Parathyroid adenoma (tissue), 2 donors: ENCODE results near the gene ATP2C2.

Experiments used
- H2AFZ ChIP-seq: fragments of 300-600 bp; sonication (generic); one replicate; pipeline ENCODE4 v1.7.0; 2017; ENCODE audit warnings: antibody characterized with exemption, mild to moderate bottlenecking
- H3K27ac ChIP-seq: fragments of 300-600 bp; sonication (generic); one replicate; pipeline ENCODE4 v1.7.0; 2017
- H3K27me3 ChIP-seq: fragments of 300-600 bp; sonication (generic); one replicate; pipeline ENCODE4 v1.7.0; 2017; ENCODE audit warnings: low read length; ENCODE audit not compliant: control insufficient read depth, insufficient read depth
- H3K36me3 ChIP-seq: fragments of 300-600 bp; sonication (generic); one replicate; pipeline ENCODE4 v1.7.0; 2017; ENCODE audit warnings: low read length; ENCODE audit not compliant: control insufficient read depth, insufficient read depth
- H3K4me1 ChIP-seq: fragments of 300-600 bp; sonication (generic); one replicate; pipeline ENCODE4 v1.7.0; 2017; ENCODE audit warnings: control low read depth
- H3K4me2 ChIP-seq: fragments of 300-600 bp; sonication (generic); one replicate; pipeline ENCODE4 v1.7.0; 2017; ENCODE audit warnings: low read length
- H3K4me3 ChIP-seq: fragments of 300-600 bp; sonication (generic); one replicate; pipeline ENCODE4 v1.7.0; 2017; ENCODE audit warnings: low read depth, low read length
- H3K79me2 ChIP-seq: fragments of 300-600 bp; sonication (generic); one replicate; pipeline ENCODE4 v1.7.0; 2017; ENCODE audit warnings: control low read depth
- H3K9ac ChIP-seq: fragments of 300-600 bp; sonication (generic); one replicate; pipeline ENCODE4 v1.7.0; 2017; ENCODE audit warnings: mild to moderate bottlenecking
- H3K9me3 ChIP-seq: fragments of 300-600 bp; sonication (generic); one replicate; pipeline ENCODE4 v1.7.0; 2017; ENCODE audit warnings: low read length; ENCODE audit not compliant: control insufficient read depth
- TF ChIP-seq, protein P1 (sequence below): fragments of 300-600 bp; sonication (generic); IDR thresholded peaks from one replicate; pipeline ENCODE4 v1.7.0; 2017; ENCODE audit warnings: antibody characterized with exemption, mild to moderate bottlenecking
- donor health status: primary hyperparathyroidism.

The ATP2C2 gene

DNA sequence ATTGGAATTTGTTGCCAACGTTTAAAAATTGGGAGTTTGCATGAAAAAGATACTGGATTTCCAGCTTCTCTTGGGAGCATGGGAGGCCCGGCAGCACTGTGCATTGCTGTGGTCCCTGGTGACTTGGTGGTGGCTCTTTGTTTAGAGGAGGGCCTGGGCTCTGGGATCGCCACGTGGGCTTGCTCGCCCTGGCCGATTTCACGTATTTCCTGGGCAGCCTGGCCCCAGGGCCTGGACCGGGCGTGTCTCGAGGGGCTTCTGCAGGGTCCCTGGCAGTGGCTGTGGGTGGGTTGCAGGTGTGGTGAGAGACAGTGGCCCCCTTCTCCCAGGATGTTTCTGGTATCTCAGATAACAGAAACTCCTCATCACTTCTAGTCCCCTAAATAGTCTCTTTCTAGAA lies 67.9 kb downstream of the ATP2C2 start:
- Histone ChIP-seq H3K27me3 (no peaks in the 10 kb centered on the region), H3K36me3 (no peaks in the 10 kb centered on the region), H3K27ac (no peak overlapping the region), H3K4me1 (no peaks in the 10 kb centered on the region), H3K9me3 (no peaks in the 10 kb centered on the region), H3K4me3 (no peak overlapping the region), H3K4me2 (no peak overlapping the region), H3K79me2 (no peaks in the 10 kb centered on the region), H3K9ac (no peak overlapping the region), H2AFZ (no peak overlapping the region)
- TF ChIP-seq, protein P1, sequence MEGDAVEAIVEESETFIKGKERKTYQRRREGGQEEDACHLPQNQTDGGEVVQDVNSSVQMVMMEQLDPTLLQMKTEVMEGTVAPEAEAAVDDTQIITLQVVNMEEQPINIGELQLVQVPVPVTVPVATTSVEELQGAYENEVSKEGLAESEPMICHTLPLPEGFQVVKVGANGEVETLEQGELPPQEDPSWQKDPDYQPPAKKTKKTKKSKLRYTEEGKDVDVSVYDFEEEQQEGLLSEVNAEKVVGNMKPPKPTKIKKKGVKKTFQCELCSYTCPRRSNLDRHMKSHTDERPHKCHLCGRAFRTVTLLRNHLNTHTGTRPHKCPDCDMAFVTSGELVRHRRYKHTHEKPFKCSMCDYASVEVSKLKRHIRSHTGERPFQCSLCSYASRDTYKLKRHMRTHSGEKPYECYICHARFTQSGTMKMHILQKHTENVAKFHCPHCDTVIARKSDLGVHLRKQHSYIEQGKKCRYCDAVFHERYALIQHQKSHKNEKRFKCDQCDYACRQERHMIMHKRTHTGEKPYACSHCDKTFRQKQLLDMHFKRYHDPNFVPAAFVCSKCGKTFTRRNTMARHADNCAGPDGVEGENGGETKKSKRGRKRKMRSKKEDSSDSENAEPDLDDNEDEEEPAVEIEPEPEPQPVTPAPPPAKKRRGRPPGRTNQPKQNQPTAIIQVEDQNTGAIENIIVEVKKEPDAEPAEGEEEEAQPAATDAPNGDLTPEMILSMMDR, result no peak

DNA sequence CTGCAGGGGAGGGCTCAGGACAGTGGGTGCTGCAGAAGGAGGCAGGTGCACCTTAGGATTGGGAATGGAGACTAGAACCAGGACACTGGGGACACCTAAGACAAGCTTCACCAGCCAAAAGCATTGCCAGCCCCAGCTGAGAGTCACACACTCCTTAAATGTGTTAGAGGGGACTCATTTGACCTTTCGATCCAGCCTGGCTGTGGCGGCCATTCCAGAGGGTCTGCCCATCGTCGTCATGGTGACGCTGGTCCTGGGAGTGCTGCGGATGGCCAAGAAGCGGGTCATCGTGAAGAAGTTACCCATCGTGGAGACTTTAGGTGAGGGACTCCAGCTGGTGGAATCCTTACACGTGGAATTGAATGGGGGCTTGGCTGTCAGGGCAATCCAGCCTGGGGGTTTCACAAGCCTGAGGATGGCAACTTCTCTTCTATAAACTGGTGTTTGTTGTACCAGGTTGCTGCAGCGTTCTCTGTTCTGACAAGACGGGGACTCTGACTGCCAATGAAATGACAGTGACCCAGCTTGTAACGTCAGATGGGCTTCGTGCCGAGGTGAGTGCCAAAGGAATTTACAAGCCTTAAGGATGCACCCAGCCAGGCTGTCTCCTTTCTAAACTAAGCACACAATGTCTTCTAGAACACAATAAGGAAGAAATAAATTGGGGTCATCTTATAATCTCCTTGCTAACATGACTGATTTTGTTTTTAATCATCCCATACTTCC lies 70.8 kb downstream of the ATP2C2 start:
- no peak overlapping the region for H3K4me2 ChIP-seq
- TF ChIP-seq, protein P1, result no peak

DNA sequence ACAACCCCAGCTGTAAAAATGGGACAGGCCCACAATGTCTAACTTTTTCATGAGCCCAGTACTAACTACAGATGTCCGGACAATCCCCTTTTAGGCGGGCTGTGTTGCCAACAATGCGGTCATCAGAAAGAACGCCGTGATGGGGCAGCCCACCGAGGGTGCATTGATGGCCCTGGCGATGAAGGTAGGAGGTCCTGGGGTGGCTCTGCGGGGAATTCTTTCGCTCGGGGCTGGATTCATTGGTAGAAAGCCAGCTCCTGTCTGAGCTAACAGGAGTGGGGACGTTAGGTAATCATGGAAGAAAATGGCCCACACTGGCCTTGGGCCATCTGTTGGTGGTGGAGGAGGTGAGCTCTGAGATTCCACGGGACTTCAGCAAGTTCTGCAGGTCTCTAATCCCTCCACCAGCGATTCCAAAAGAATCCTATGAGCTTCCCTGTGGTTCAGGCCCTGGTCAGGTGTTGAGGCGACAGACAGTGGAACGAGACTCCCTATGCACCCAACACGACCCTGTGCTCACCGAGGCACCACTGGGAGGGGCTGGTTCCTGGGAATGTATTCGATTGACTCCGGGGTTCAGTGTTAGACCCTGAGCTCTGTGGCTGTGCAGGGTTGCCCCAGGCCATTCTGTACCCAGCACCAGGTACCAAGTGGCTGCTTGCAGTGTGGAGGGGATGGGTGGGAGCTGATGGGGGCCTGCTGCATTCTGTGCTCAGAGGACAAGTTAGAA lies 74.2 kb downstream of the ATP2C2 start:
- Histone ChIP-seq H3K4me3 (no peak overlapping the region), H3K36me3 (no peaks in the 10 kb centered on the region), H3K4me2 (no peak overlapping the region), H3K27me3 (no peaks in the 10 kb centered on the region), H3K9me3 (no peaks in the 10 kb centered on the region), H2AFZ (no peak overlapping the region), H3K79me2 (no peaks in the 10 kb centered on the region), H3K27ac (no peak overlapping the region), H3K4me1 (no peaks in the 10 kb centered on the region), H3K9ac (no peak overlapping the region)
- TF ChIP-seq, protein P1, result no peak

More for the DNA sequence above, 70.8 kb downstream of the ATP2C2 start:
- no peaks in the 10 kb centered on the region for H3K4me1 ChIP-seq
- no peak overlapping the region for H2AFZ ChIP-seq
- H3K27ac ChIP-seq, result no peak overlapping the region
- H3K4me3 ChIP-seq, result no peak overlapping the region
- H3K9ac ChIP-seq, result no peak overlapping the region
- H3K79me2 ChIP-seq, result no peaks in the 10 kb centered on the region
- H3K27me3 ChIP-seq, result no peaks in the 10 kb centered on the region
- H3K9me3 ChIP-seq, result no peaks in the 10 kb centered on the region
- H3K36me3 ChIP-seq, result no peaks in the 10 kb centered on the region

DNA sequence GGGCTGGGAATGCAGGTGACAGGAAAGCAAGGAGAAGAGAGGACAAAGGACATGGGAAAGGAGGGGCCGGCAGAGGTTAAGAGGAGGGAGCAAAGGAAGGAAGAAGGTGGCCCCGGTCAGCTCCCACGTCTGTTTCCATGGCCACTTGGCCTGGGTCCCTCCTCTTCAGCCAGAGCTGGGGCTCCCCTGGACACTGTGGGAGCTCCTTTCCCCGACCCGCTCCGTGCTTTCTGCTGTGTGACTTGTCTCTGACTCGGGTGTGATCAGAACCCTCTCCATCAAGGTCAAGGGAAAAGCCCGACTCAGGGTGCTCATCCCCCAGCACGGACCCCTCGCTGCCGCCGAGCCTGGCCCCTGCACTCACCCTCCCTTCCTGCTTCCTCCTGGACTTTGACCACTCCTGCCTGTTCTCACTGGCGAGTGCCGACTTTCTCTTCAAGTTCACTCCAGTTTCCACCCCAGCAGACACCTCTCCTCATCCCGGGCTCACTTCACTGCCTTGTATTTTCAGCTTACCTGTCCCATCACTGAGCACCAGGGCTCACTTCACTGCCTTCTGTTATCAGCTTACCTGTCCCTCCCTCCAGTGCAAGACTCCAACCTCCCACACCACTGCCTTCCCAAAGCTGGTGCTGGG lies 74.9 kb downstream of the ATP2C2 start:
- no peaks in the 10 kb centered on the region for H3K79me2 ChIP-seq
- no peak overlapping the region for H3K4me3 ChIP-seq
- no peak overlapping the region for H2AFZ ChIP-seq
- H3K9ac ChIP-seq, result no peak overlapping the region
- no peaks in the 10 kb centered on the region for H3K27me3 ChIP-seq
- H3K9me3 ChIP-seq, result no peaks in the 10 kb centered on the region
- H3K4me2 ChIP-seq, result no peak overlapping the region
- no peaks in the 10 kb centered on the region for H3K4me1 ChIP-seq
- TF ChIP-seq, protein P1, result no peak
- no peaks in the 10 kb centered on the region for H3K36me3 ChIP-seq
- no peak overlapping the region for H3K27ac ChIP-seq
